Transverse colon (tissue), 4 donors: ENCODE results near the gene KIF26A. TPM values are rescaled to one million over a fixed set of nuclear protein-coding genes. Genes with fewer than 3 reads are reported as not detected.

Experiments used
- DNase-seq: peaks from one replicate; pipeline ENCODE4 v3.0.0-alpha.2; 2019
- H3K27ac ChIP-seq, 4 donors: fragments of 200-600 bp; sonication (generic); 2 replicates each; pipeline ENCODE4 v1.5.1; 2016 to 2018; ENCODE audit warnings: inconsistent platforms in 4 of 4
- H3K27me3 ChIP-seq: fragments of 200-600 bp; sonication (generic); 2 replicates; pipeline ENCODE4 v1.5.1; 2017; ENCODE audit warnings: inconsistent platforms
- H3K36me3 ChIP-seq, 4 donors: fragments of 200-600 bp; sonication (generic); 2 replicates each; pipeline ENCODE4 v1.5.1; 2017 to 2019; ENCODE audit warnings: inconsistent platforms in 4 of 4
- H3K4me1 ChIP-seq, 4 donors: fragments of 200-600 bp; sonication (generic); 2 replicates each; pipeline ENCODE4 v1.5.1; 2017 to 2020; ENCODE audit warnings: inconsistent platforms in 4 of 4
- H3K4me3 ChIP-seq, 4 donors: fragments of 200-600 bp; sonication (generic); 1 replicate in 1 of 4; 2 replicates in 3 of 4; pipeline versions ENCODE4 v1.5.1 to v1.6.1; 2017 to 2019; ENCODE audit warnings: inconsistent platforms in 4 of 4
- H3K9me3 ChIP-seq, 2 donors: fragments of 200-600 bp; sonication (generic); 2 replicates each; pipeline ENCODE4 v1.5.1; 2017 to 2019; ENCODE audit warnings: inconsistent platforms in 2 of 2
- EP300 ChIP-seq: sonication (generic); formaldehyde crosslinking; IDR thresholded peaks from one replicate; pipeline ENCODE4 v1.6.1; 2017; ENCODE audit warnings: antibody characterized with exemption, low read depth
- POLR2A ChIP-seq: fragments of 450-650 bp; IDR thresholded peaks from one replicate; pipeline ENCODE4 v1.6.1; 2016; ENCODE audit warnings: antibody characterized with exemption, mild to moderate bottlenecking, moderate library complexity
- POLR2AphosphoS5 ChIP-seq, 3 donors: sonication (generic); formaldehyde crosslinking; IDR thresholded peaks; one replicate each; pipeline ENCODE4 v1.6.1; 2016; ENCODE audit warnings: antibody characterized with exemption in 3 of 3
- WGBS, 2 donors: methylation state at CpG; one replicate each; pipeline ENCODE4 v1.1.5; 2018; ENCODE audit warnings: low coverage in 1 of 2; 5-methylcytosine and 5-hydroxymethylcytosine counted together
- in situ Hi-C, 4 donors: fragments of 200-750 bp; cut with MboI; loops; one replicate each; pipeline versions ENCODE4 v1.15.0 to v1.15.1; 2017; ENCODE audit warnings: low sequenced_read_pairs in 3 of 4, low pct_ligation_motif_present in 1 of 4, low pct_unique_long_range_greater_than_20kb in 1 of 4
- intact Hi-C: fragments of 100-400 bp; cut with DNase I; formaldehyde crosslinking; loops from one replicate; pipeline ENCODE4 v1.15.1; 2023; ENCODE audit warnings: low total_unique reads
- total RNA-seq, 4 donors: library from RNA; depleted of rRNA; stranded (reverse); fragments of >200 nt; gene quantifications; one replicate each; pipeline ENCODE4 v1.1.0, GENCODE V29; 2016
- TF ChIP-seq, protein P1 (sequence below), 5 experiments: fragments of 200-600 bp in 3 of 5; fragments of 450-650 bp in 2 of 5; sonication (generic) in 3 of 5; IDR thresholded peaks; 1 replicate in 2 of 5; 2 replicates in 3 of 5; pipeline ENCODE4 v1.5.1; 2016 to 2017; ENCODE audit warnings: antibody characterized with exemption in 5 of 5, inconsistent platforms in 3 of 5, mild to moderate bottlenecking in 2 of 5, moderate library complexity in 1 of 5

Gene KIF26A
- total RNA-seq, 4 donors from 2014 or later: 2.2 to 7.8 (median 4.4) TPM

DNA sequence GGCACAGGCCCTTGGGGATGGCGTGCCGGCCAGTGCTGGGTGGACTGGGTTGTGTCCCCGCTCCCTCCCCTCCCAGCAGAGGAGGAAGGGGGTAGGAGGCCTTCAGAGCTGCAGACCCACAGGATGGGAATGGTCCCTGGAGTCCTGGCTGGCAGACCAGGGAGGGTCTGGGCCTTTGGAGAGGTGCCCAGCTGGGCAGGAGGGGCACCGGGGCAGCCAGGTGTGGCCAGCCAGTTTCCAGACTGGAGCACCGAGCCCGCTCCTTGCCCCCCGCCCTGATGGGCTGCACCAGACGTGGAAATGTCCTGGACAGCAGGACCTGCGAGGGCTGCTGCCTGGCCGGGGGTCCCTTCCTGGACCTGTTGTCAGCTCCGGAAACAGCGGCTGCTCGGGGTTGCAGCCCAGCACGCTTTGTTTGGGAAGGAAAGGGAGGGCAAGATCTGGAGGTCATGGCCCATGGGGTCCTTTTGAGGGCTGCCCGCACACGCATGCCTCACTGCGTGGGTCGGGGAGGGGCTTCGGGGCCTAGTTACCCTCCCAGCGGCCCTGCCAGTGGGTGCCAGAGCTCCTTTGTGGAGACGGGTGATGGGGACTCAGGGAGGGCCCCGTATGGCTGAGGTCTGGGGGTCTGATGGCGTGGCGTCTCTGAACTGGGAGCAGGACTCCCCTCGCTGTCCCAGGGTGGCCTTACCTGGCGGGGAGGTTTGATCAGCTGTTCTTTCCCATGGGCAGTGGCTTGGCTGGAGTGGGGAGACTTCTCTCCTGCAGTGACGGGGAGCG, 9.1 kb downstream of the KIF26A start:
- TF ChIP-seq, protein P1, sequence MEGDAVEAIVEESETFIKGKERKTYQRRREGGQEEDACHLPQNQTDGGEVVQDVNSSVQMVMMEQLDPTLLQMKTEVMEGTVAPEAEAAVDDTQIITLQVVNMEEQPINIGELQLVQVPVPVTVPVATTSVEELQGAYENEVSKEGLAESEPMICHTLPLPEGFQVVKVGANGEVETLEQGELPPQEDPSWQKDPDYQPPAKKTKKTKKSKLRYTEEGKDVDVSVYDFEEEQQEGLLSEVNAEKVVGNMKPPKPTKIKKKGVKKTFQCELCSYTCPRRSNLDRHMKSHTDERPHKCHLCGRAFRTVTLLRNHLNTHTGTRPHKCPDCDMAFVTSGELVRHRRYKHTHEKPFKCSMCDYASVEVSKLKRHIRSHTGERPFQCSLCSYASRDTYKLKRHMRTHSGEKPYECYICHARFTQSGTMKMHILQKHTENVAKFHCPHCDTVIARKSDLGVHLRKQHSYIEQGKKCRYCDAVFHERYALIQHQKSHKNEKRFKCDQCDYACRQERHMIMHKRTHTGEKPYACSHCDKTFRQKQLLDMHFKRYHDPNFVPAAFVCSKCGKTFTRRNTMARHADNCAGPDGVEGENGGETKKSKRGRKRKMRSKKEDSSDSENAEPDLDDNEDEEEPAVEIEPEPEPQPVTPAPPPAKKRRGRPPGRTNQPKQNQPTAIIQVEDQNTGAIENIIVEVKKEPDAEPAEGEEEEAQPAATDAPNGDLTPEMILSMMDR (IDR thresholded peaks at IDR 0.05): no peak
- TF ChIP-seq POLR2A (no peak), EP300 (no peak), POLR2AphosphoS5 (IDR thresholded peaks at IDR 0.05) (no peak)
- H3K27me3 ChIP-seq: no peaks in the 10 kb centered on the region
- no peak overlapping the region for H3K4me3 ChIP-seq
- no peaks in the 10 kb centered on the region for H3K36me3 ChIP-seq
- no peaks in the 10 kb centered on the region for H3K9me3 ChIP-seq
- in situ Hi-C loops: loop anchor here (25.0 kb wide), 1 partner anchor 415 kb away; no protein-coding TSS in a partner anchor
- H3K27ac ChIP-seq: no peak overlapping the region
- WGBS, 2 donors: 84 to 100% methylated on average over 2 to 27 of the region's 28 CpGs
- peaks cover 0 to 5% (median 0%) of the 10 kb centered on the region in 4 donors for H3K4me1 ChIP-seq
- intact Hi-C loops: no loop called here
- no peak for DNase-seq

DNA sequence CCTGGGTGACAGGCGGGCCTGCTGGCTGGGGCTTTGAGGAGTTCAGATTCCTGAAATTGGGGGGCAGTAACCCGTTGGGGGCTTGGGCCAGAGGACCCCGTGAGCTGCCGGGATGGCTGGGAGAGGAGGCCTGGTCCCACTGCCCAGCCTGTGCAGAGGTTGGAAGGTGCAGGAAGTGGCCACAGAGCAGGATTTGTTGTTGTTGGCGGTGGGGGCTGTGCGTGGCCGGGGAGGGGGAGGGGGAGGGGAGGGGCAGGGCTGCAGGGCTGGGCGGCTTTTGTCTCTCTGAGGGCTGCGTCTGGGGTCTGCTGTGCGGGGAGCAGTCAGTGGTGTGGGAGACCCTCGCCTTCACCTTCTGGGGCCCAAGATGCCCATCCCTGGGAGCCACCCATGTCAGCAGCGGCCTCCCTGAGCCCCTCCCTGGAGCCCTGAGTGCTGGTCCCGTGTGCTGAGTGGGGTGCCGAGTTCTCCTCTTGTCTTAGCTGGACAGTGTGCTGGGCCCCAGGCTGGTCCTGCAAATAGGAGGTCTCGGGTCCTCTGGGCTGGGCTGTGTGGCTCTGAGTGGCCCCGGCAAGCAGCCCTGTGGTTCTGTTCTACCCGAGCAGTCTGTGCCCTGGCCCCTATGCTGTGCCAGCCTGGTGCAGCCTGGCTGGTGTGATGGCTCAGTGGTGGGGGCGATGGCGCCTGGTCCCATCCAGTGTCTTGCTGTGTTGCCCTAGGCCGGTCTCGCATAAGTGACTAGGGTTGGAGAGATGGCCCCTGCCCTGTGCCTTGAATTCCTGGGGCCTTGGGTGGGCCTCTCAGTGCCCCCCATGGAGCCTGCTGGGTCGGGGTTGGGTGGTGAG, 10.3 kb downstream of the KIF26A start:
- in situ Hi-C loops (loop anchor here (25.0 kb wide), 1 partner anchor 414 kb away; no protein-coding TSS in a partner anchor), intact Hi-C loops (no loop called here)
- WGBS, 2 donors: 72 to 80% methylated on average over 1 to 14 of the region's 22 CpGs
- TF ChIP-seq, protein P1 (IDR thresholded peaks at IDR 0.05): no peak
- TF ChIP-seq EP300 (no peak), POLR2AphosphoS5 (IDR thresholded peaks at IDR 0.05) (no peak), POLR2A (no peak)
- Histone ChIP-seq H3K9me3 (no peaks in the 10 kb centered on the region), H3K27ac (peak overlapping the region in 1 of 4 donors; percentile 21), H3K4me1 (peaks cover 0 to 5% (median 2%) of the 10 kb centered on the region in 4 donors), H3K36me3 (no peaks in the 10 kb centered on the region), H3K4me3 (no peak overlapping the region), H3K27me3 (no peaks in the 10 kb centered on the region)
- DNase-seq: no peak

DNA sequence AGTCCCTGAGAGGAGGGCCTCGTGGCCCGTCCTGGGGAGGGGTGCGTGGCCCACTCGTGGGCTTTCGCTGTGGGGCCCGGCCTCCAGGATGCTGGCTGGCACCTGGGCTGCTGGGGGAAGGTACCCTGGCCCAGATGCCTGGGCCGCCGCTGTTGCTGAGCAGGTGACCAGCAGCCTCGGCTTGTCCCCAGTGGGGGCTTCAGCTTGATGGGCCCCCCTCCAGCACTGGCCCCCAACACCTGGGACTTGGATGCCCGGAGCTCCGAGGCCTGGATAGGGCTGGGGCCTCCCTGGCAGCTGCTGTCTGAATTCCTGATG, 10.8 kb downstream of the KIF26A start:
- Histone ChIP-seq H3K4me3 (no peak overlapping the region), H3K36me3 (no peaks in the 10 kb centered on the region), H3K27ac (peak overlapping the region in 1 of 4 donors; percentile 21), H3K9me3 (no peaks in the 10 kb centered on the region), H3K27me3 (no peaks in the 10 kb centered on the region), H3K4me1 (peaks cover 0 to 5% (median 2%) of the 10 kb centered on the region in 4 donors)
- DNase-seq: no peak
- intact Hi-C loops: no loop called here
- 87% methylated on average over 11 of the region's 11 CpGs; no CpG with 5 or more reads in 1 of the 2 donors for WGBS, 2 donors
- TF ChIP-seq EP300: no peak
- TF ChIP-seq POLR2A: no peak
- no peak for TF ChIP-seq POLR2AphosphoS5 (IDR thresholded peaks at IDR 0.05)
- in situ Hi-C loops: loop anchor here (25.0 kb wide), 1 partner anchor 413 kb away; no protein-coding TSS in a partner anchor

DNA sequence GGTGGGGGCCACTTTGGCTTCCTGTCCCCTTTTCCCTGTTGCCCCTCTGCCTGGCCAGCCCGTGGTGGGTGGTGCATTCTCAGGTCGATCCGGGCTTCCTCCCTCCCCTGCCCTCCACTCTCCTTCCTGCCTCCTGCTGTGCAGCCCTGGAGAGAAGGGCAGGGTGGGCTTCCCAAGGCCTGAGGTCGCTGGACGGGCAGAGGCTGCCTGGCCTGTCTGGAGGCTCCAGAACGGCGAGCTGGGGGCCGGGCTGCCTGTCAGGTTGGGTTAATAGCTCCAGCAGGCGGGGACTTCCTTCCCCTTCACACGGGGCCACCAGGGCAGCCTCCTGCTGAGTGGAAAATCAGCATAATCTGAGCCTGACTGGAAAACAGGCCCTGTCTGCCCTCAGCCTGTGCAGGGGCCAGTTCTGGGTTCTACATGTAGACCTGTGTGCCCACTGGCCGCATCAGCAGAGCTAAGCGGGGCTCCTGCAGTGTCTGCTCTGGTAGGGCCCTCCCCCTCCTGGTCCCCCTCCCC, 11.3 kb downstream of the KIF26A start:
- H3K36me3 ChIP-seq: no peaks in the 10 kb centered on the region
- no peak overlapping the region for H3K4me3 ChIP-seq
- 20 to 47% methylated on average over 2 to 11 of the region's 12 CpGs for WGBS, 2 donors
- in situ Hi-C loops: loop anchor here (25.0 kb wide), 1 partner anchor 413 kb away; no protein-coding TSS in a partner anchor
- no peak overlapping the region for H3K27ac ChIP-seq
- H3K27me3 ChIP-seq: no peaks in the 10 kb centered on the region
- TF ChIP-seq, protein P1 (IDR thresholded peaks at IDR 0.05): no peak
- no peak for TF ChIP-seq POLR2A
- no peak for TF ChIP-seq POLR2AphosphoS5 (IDR thresholded peaks at IDR 0.05)
- TF ChIP-seq EP300: no peak
- no peaks in the 10 kb centered on the region for H3K9me3 ChIP-seq
- H3K4me1 ChIP-seq: peaks cover 0 to 5% (median 2%) of the 10 kb centered on the region in 4 donors
- intact Hi-C loops: loop anchor here (10.0 kb wide), 1 partner anchor 195 kb away; no protein-coding TSS in a partner anchor
- no peak for DNase-seq
